ENCODE results near the gene ARMS2. TPM values are rescaled to one million over a fixed set of nuclear protein-coding genes. Genes with fewer than 3 reads are reported as not detected.

Gene ARMS2
- total RNA-seq, 6 experiments from 2014 or later, result not detected

GRCh38 chr10:122505885-122506645, 51.6 kb downstream of the ARMS2 start:
- intact Hi-C loops (cut with DNase I), result loop anchor here in 1 of 2 donors (10.0 kb wide), 1 partner anchor 69 kb away; no protein-coding TSS in a partner anchor
- H3K27ac ChIP-seq, result no peak overlapping the region
- DNase-seq (no peak), ATAC-seq (no peak)
- peaks cover 0 to 16% (median 3%) of the 10 kb centered on the region in 4 donors for H3K36me3 ChIP-seq
- H3K4me3 ChIP-seq, result no peak overlapping the region
- H3K9me3 ChIP-seq, result no peaks in the 10 kb centered on the region
- TF ChIP-seq POLR2A (IDR thresholded peaks at IDR 0.05) (no peak), CTCF (IDR thresholded peaks at IDR 0.05) (no peak)
- 82% methylated on average over 6 of the region's 15 CpGs for WGBS (ENCODE audit: insufficient coverage, low coverage, low lambda C conversion rate, missing lambda C conversion rate)
- H3K27me3 ChIP-seq, result no peaks in the 10 kb centered on the region
- no peaks in the 10 kb centered on the region for H3K4me1 ChIP-seq

Small RNAs within 50 kb of the gene (microRNA-seq; reads per million reads assigned to microRNA genes)
- gene MIR3941, result 0 to 1.3 reads per million in 2 donors

Small RNAs within 50 kb of the gene (small RNA-seq; reads per million reads assigned to genes)
- 0 reads per million in 2 experiments for gene MIR3941

Other genes with a start within 250 kb of the ARMS2 start
- gene BTBD16, start 183.4 kb upstream of the ARMS2 start, total RNA-seq, result 1 to 10 TPM in 5 of 6 experiments, under 1 TPM in 1; 0.98 to 3.0 (median 2.0) TPM
- 10 to 100 TPM; 23.1 to 42.2 (median 27.5) TPM for gene PLEKHA1, start 79.9 kb upstream of the ARMS2 start, total RNA-seq
- gene HTRA1, start 6.9 kb downstream of the ARMS2 start, total RNA-seq, result 100 to 1,000 TPM in 3 of 6 experiments, 10 to 100 TPM in 3; 91.9 to 224 (median 134) TPM
- gene DMBT1, start 106.1 kb downstream of the ARMS2 start, total RNA-seq, result under 1 TPM in 2 of 6 experiments, not detected in 4; 0.06 to 0.20 TPM
- gene C10orf120, start 245.2 kb downstream of the ARMS2 start, total RNA-seq, result not detected

Data from right lobe of liver (tissue), 6 donors.